T-helper 2 cell treated with Interferon-gamma antibody and Interleukin-4, amounts not matched to agents 100 ng/mL and 5 ng/mL, for 36 hours (primary cell): ENCODE data around the gene RPN2. TPM values are rescaled to one million over a fixed set of nuclear protein-coding genes. Genes with fewer than 3 reads are reported as not detected.

Experiments
- intact Hi-C: fragments of 100-400 bp; cut with micrococcal nuclease; formaldehyde crosslinking; loops from one replicate; pipeline ENCODE4 v1.15.1; 2023
- total RNA-seq: library from RNA; stranded (reverse); gene quantifications from 2 replicates; pipeline ENCODE4 v1.2.3, GENCODE V29; 2022

Gene RPN2
- total RNA-seq, 1 donor from 2014 or later, result 241 TPM

- intact Hi-C loops, result no loop called here
Observed at GRCh38 chr20:37209193-37209592, 30.1 kb downstream of the RPN2 start.

GRCh38 chr20:37209661-37210314 is 30.7 kb downstream of the RPN2 start:
- intact Hi-C loops, result no loop called here

DNA sequence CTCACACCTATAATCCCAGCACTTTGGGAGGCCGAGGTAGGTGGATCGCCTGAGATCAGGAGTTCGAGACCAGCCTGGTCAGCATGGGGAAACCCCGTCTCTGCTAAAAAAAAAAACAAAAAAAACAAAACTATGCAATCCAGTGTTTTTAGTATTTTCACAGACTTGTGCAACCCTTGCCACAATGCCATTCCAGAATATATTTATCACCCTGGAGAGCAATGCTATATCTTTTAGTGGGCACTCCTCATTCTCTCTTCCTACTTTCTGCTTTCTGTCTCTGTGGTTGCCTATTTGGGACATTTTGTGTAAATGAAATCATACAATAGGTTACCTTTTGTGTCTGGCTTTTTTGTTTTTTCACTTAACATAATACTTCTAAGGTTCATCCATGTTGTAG is 39.3 kb downstream of the RPN2 start:
- intact Hi-C loops, result no loop called here

DNA sequence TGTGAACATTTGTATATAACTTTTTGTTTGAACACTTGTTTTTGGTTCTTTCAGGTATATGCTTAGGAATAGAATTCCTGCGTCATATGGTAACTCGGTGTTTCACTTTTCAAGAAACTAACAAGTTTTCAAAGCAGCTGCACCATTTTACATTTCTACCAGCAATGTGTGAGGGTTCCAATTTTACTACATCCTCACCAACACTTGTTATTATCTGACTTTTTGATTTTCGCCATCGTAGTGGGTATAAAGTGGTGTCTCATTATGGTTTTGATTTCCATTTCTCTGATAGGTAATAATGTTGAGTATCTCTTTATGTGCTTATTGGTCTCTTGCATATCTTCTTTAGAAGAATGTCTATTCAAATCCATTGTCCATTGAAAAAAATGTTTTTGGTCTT is 39.8 kb downstream of the RPN2 start:
- intact Hi-C loops, result no loop called here

DNA sequence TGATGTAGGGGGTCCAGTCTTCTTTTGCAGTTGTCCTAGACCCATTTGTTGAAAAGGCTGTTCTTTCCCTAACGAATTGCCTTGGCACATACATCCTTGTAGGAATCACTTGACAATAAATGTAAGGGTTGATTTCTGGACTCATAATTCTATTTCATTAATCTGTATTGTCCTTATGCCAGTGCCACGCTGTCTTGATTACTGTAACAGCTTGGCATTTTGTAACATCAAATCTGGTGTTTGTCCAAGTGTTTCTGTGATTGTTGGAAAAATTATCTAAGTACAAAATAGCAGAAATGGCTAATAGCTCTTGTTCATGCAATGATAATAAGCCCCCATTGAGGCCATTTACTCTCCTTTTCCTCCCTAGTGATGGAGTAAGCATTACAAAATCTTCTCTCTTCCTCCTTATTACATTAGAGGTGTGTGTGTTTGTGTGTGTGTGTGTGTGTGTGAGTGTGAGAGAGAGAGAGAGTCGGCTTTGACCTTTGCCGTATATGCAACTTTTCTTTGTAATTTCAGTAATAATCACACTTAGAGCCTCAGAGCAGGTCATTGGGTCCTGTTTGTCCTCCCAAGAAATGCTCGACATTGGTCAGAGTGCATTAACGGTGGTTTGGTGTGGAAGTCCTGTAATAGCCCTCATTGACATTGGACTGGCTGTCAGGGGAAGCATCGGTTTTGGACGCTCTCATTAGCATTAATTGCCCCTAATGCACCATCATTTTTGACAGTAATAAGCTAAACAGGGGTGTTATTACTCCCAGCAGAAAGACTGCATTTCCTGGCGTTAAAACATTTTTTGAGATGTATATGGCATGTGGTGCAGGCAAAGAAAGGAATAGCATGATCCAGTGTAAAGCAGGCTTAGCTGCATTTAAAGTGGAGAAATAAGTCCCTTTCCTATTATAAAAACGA is 40.9 kb downstream of the RPN2 start:
- intact Hi-C loops, result no loop called here

GRCh38 chr20:37220731-37221130 is 41.6 kb downstream of the RPN2 start:
- intact Hi-C loops, result no loop called here

DNA sequence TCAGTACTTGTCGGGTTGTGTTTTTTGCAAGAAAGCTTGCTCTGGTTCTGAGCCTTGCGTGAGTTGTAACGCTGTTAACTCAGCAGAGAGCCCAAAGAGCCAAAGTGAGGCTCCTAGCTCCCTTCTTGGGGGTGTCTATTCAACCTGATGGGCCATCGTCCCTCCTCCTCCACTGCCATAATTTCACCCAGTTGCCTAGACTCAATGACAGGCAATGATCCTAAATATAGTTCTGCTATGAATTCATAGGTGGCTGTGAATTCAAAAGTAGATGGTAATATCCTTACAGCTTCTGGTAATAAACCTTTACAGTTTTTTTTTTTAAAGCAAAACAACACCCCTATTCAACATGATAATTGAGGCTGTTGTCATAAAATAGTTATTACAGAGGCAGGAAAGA is 43.0 kb downstream of the RPN2 start:
- intact Hi-C loops, result no loop called here

DNA sequence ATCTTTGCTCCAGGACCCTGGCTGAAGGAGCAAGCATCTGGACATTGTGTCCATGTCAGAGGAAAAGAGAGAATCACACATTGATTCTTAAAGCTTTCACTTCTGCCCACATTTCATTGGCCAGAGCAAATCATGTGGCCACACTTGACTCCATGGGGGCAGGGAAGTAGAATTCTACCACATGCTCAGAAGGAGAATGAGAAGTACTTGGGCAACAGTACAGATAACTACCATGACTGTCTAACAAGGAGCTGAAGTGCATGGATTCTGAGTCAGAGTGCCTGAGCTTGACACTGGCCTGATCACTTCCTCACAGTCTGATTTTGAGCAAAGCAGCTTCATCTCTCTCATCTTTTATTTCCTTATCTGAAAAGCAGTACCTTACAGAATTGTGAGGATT is 43.9 kb downstream of the RPN2 start:
- intact Hi-C loops, result no loop called here

- intact Hi-C loops, result no loop called here
Observed at GRCh38 chr20:37225146-37225545, 46.0 kb downstream of the RPN2 start.

GRCh38 chr20:37226889-37227288 is 47.8 kb downstream of the RPN2 start:
- intact Hi-C loops, result no loop called here

DNA sequence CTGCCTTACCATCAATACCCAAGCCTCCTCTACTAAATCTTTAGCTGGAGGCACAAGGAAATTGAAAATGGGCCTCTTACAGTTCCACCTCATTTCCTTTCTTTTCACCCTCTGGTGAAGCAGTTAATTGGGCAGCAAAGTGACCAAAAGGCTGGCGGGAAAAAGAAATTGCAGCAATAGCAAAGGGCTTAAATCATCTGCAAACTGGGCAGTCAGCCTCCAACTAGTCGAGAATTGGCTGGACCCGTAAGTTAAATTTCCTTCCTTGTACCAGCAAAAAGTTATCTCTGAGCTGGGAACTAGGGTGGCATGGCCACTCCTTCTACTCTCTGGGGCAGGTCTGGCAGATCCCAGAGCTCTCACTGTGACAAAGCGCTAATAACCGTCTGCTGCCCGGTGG is 49.0 kb downstream of the RPN2 start:
- intact Hi-C loops, result no loop called here

DNA sequence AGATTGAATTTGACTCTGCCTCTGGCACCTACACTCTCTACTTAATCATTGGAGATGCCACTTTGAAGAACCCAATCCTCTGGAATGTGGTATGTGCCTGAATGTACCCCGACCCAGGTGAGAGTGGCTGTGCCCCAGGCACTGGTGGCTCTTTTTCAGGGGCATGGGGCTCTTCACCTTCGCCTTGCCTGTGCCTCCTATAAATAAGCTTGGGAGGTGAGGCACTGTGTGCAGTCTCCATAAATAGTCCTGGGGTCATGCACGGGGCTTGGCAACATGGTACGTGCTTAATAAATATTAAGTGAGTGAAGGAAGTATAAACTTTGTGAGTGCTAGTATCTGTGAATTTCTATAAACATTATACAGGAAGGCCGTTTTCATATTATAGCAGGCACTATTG is 49.5 kb downstream of the RPN2 start:
- intact Hi-C loops, result no loop called here

- intact Hi-C loops, result no loop called here
Observed at GRCh38 chr20:37229357-37229756, 50.2 kb downstream of the RPN2 start.

- intact Hi-C loops, result no loop called here
Observed at GRCh38 chr20:37230200-37230599, 51.1 kb downstream of the RPN2 start.

DNA sequence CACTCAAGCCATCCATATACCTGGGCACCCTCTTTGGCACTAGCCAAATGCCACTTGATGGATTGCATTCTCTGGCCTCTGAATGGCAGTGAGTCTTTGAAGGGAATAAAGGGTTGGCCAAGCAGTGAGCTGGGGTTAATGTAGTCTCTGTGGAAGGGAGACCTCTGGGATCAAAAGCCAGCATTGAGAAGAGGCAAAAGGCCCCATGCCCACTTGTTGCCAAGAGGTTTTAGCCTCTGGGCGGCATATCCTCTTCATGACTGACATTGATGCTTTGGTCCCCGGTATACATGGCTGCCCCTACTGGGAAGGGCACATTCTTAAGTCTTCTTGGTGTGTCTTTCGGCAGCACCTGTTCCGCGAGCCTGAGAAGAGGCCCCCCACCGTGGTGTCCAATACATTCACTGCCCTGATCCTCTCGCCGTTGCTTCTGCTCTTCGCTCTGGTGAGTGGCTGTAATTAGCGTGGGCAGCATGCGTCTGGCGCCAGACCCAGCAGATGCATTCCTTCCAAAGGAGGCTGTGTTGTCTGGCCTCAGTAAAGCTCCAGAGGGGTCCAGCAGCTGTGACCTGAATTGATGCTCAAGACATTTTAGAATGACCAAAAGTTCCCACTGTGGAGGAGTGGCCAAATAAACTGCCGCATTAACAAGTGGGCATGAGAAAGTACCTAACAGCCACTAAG is 53.0 kb downstream of the RPN2 start:
- intact Hi-C loops, result no loop called here

- intact Hi-C loops, result no loop called here
Observed at GRCh38 chr20:37233548-37234253, 54.6 kb downstream of the RPN2 start.

GRCh38 chr20:37234254-37234581 is 55.1 kb downstream of the RPN2 start:
- intact Hi-C loops, result no loop called here

- intact Hi-C loops, result no loop called here
Observed at GRCh38 chr20:37235065-37235464, 55.9 kb downstream of the RPN2 start.

DNA sequence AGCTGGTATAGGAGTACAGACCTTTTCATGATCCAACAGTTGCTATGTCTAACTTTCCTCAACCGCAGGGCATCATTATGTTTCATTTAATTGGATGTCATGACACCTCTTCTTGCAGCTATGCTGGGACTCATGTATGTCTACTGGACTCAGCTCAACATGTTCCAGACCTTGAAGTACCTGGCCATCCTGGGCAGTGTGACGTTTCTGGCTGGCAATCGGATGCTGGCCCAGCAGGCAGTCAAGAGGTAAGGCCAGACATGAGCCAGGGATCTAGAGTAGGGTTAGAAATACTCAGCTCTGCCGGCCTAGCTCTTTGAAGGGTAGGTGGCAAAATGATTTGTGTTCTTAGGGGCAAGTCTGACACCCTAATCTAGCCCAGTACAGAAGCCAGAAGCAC is 57.3 kb downstream of the RPN2 start:
- intact Hi-C loops, result no loop called here

GRCh38 chr20:37237656-37238055 is 58.5 kb downstream of the RPN2 start:
- intact Hi-C loops, result no loop called here

DNA sequence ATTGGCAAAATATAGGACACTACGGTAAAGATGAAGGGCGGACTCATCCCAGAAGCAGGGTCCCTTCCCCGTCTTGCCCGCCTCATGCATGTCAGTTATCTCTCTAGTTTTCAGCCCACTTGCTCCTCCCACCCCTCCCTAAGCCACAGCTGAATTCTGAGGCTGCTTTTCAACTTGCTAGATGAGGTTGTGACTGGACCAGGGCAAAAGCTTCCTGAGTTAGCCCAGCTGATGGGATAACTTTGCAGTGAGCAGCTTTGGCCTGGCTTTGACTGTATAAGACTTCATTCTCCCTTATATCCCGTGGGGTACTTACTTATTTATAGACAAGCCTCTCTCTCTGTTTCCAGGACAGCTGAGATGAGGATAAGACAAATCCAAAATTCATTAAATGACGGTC is 59.3 kb downstream of the RPN2 start:
- intact Hi-C loops, result no loop called here

GRCh38 chr20:37238935-37239451 is 59.9 kb downstream of the RPN2 start:
- intact Hi-C loops, result no loop called here
